HepG2 (cell line): ENCODE results near the gene ADSS1. TPM values are rescaled to one million over a fixed set of nuclear protein-coding genes. Genes with fewer than 3 reads are reported as not detected.

ENCODE experiments used
- AKAP8 ChIP-seq: sonication (generic); formaldehyde crosslinking; IDR thresholded peaks from 2 replicates; pipeline ENCODE4 v1.5.1; 2020; ENCODE audit warnings: mild to moderate bottlenecking, missing genetic modification reagents
- ATF7-NPFF ChIP-seq: sonication (generic); formaldehyde crosslinking; IDR thresholded peaks from 2 replicates; pipeline ENCODE4 v1.8.1; 2023; ENCODE audit warnings: mild to moderate bottlenecking, low read depth, missing genetic modification reagents, moderate library complexity
- BCL6 ChIP-seq: IDR thresholded peaks from 2 replicates; pipeline ENCODE4 v1.6.1; 2016; ENCODE audit warnings: missing genetic modification reagents, missing compliant biosample characterization
- CBX5 ChIP-seq: sonication (generic); formaldehyde crosslinking; IDR thresholded peaks from 2 replicates; pipeline ENCODE4 v1.4.0; 2020; ENCODE audit warnings: missing genetic modification reagents, borderline replicate concordance
- ESRRA ChIP-seq: sonication (generic); formaldehyde crosslinking; IDR thresholded peaks from 2 replicates; pipeline ENCODE4 v1.5.1; 2020; ENCODE audit warnings: mild to moderate bottlenecking, low read depth, missing genetic modification reagents
- HOXA3 ChIP-seq: sonication (generic); formaldehyde crosslinking; IDR thresholded peaks from 2 replicates; pipeline ENCODE4 v1.5.0; 2020; ENCODE audit warnings: missing genetic modification reagents
- HOXD1 ChIP-seq: sonication (generic); formaldehyde crosslinking; IDR thresholded peaks from 2 replicates; pipeline ENCODE4 v1.5.0; 2020; ENCODE audit warnings: missing genetic modification reagents
- IKZF1 ChIP-seq: fragments of 450-650 bp; IDR thresholded peaks from 2 replicates; pipeline ENCODE4 v1.7.1; 2016
- IRF2 ChIP-seq: IDR thresholded peaks from 2 replicates; pipeline ENCODE4 v1.6.1; 2018; ENCODE audit warnings: missing genetic modification reagents, missing compliant biosample characterization
- JUND ChIP-seq: sonication (generic); formaldehyde crosslinking; IDR thresholded peaks from 2 replicates; pipeline ENCODE4 v1.8.0; 2022; ENCODE audit warnings: mild to moderate bottlenecking, missing genetic modification reagents
- MTA1 ChIP-seq: sonication (generic); formaldehyde crosslinking; IDR thresholded peaks from 2 replicates; pipeline ENCODE4 v1.4.0; 2020; ENCODE audit warnings: missing genetic modification reagents, mild to moderate bottlenecking, borderline replicate concordance
- NCOA2 ChIP-seq: sonication (generic); formaldehyde crosslinking; IDR thresholded peaks from 2 replicates; pipeline ENCODE4 v1.8.0; 2022; ENCODE audit warnings: inconsistent platforms
- NPAS2 ChIP-seq: sonication (generic); formaldehyde crosslinking; IDR thresholded peaks from 2 replicates; pipeline ENCODE4 v1.8.0; 2022; ENCODE audit warnings: mild to moderate bottlenecking, missing genetic modification reagents, borderline replicate concordance
- PHF5A ChIP-seq: IDR thresholded peaks from one replicate; pipeline ENCODE4 v1.6.1; 2018; ENCODE audit warnings: low read depth, missing genetic modification reagents; ENCODE audit not compliant: unreplicated experiment
- POLR2G ChIP-seq: fragments of 200-400 bp; formaldehyde crosslinking; IDR thresholded peaks from 2 replicates; pipeline ENCODE4 v1.6.1; 2018; ENCODE audit warnings: mild to moderate bottlenecking, low read depth, low read length, moderate library complexity
- RBM39 ChIP-seq: fragments of 200-400 bp; formaldehyde crosslinking; IDR thresholded peaks from one replicate; pipeline ENCODE4 v1.6.1; 2018; ENCODE audit warnings: antibody characterized with exemption, mild to moderate bottlenecking, low read depth, low read length; ENCODE audit not compliant: poor library complexity, severe bottlenecking
- REL ChIP-seq: sonication (generic); formaldehyde crosslinking; conservative IDR thresholded peaks from 2 replicates; pipeline ENCODE4 v1.8.0; 2022; ENCODE audit warnings: mild to moderate bottlenecking, missing genetic modification reagents, moderate library complexity
- SMAD3 ChIP-seq: sonication (generic); formaldehyde crosslinking; IDR thresholded peaks from 2 replicates; pipeline ENCODE4 v1.4.0; 2020; ENCODE audit warnings: missing genetic modification reagents
- SOX5 ChIP-seq: IDR thresholded peaks from 2 replicates; pipeline ENCODE4 v1.6.1; 2016; ENCODE audit warnings: borderline replicate concordance
- TBX3 ChIP-seq: fragments of 450-650 bp; IDR thresholded peaks from 2 replicates; pipeline ENCODE4 v1.6.1; 2017; ENCODE audit warnings: antibody characterized with exemption, mild to moderate bottlenecking, inconsistent platforms, borderline replicate concordance
- ZBTB21 ChIP-seq: sonication (generic); formaldehyde crosslinking; IDR thresholded peaks from 2 replicates; pipeline ENCODE4 v1.4.0; 2020; ENCODE audit warnings: missing genetic modification reagents
- ZMYM4 ChIP-seq: sonication (generic); formaldehyde crosslinking; IDR thresholded peaks from 2 replicates; pipeline ENCODE4 v1.8.1; 2023; ENCODE audit warnings: mild to moderate bottlenecking, missing genetic modification reagents
- ZNF138 ChIP-seq: sonication (generic); formaldehyde crosslinking; IDR thresholded peaks from 2 replicates; pipeline ENCODE4 v1.5.0; 2020; ENCODE audit warnings: mild to moderate bottlenecking, low read depth, missing genetic modification reagents
- ZNF251 ChIP-seq: sonication (generic); formaldehyde crosslinking; IDR thresholded peaks from 2 replicates; pipeline ENCODE4 v1.9.0; 2021; ENCODE audit warnings: mild to moderate bottlenecking, missing genetic modification reagents
- ZNF431 ChIP-seq: sonication (generic); formaldehyde crosslinking; IDR thresholded peaks from 2 replicates; pipeline ENCODE4 v1.9.0; 2022; ENCODE audit warnings: missing genetic modification reagents, low read depth, mild to moderate bottlenecking, borderline replicate concordance
- ZNF543 ChIP-seq: sonication (generic); formaldehyde crosslinking; IDR thresholded peaks from 2 replicates; pipeline ENCODE4 v1.4.0; 2020; ENCODE audit warnings: mild to moderate bottlenecking, missing genetic modification reagents
- ZNF615 ChIP-seq: sonication (generic); formaldehyde crosslinking; IDR thresholded peaks from 2 replicates; pipeline ENCODE4 v1.5.0; 2020; ENCODE audit warnings: mild to moderate bottlenecking, missing genetic modification reagents, borderline replicate concordance
- ZNF772 ChIP-seq: sonication (generic); formaldehyde crosslinking; IDR thresholded peaks from 2 replicates; pipeline ENCODE4 v1.5.0; 2020; ENCODE audit warnings: mild to moderate bottlenecking, missing genetic modification reagents
- ZSCAN9 ChIP-seq: IDR thresholded peaks from 2 replicates; pipeline ENCODE4 v1.6.1; 2016; ENCODE audit warnings: borderline replicate concordance
- polyA plus RNA-seq, 8 experiments: library from polyadenylated mRNA; depleted of rRNA in 3 of 8; stranded (reverse) in 7 of 8; unstranded in 1 of 8; fragments of >200 nt; fragmentation: Illumina TruSeq in 4 of 8; extraction: Trizol in 4 of 8; gene quantifications; 2 replicates each; pipeline versions ENCODE4 v1.2.1 to v1.2.3, GENCODE V29; 2011 to 2016; ENCODE audit warnings: low read depth in 4 of 8, missing spikeins in 1 of 8, mixed read lengths in 1 of 8; ENCODE audit not compliant: insufficient read depth in 1 of 8
- total RNA-seq, 5 experiments: library from RNA; depleted of rRNA; stranded (reverse); fragments of >200 nt; fragmentation: Illumina TruSeq; extraction: Trizol; gene quantifications; 2 replicates each; pipeline ENCODE4 v1.2.3, GENCODE V29; 2016; ENCODE audit warnings: low read depth in 1 of 5
- TF ChIP-seq, protein P1 (sequence below): sonication (generic); formaldehyde crosslinking; IDR thresholded peaks from 2 replicates; pipeline ENCODE4 v1.4.0; 2020; ENCODE audit warnings: missing genetic modification reagents
- TF ChIP-seq, protein P2 (sequence below): IDR thresholded peaks from 2 replicates; pipeline ENCODE4 v1.6.1; 2016

ADSS1 gene
- total and polyA plus RNA-seq, 2 of the 13 experiments (the other 11 are each of a cell fraction or from before 2014, with no cell fraction given): 1.0 to 36.7 TPM

DNA sequence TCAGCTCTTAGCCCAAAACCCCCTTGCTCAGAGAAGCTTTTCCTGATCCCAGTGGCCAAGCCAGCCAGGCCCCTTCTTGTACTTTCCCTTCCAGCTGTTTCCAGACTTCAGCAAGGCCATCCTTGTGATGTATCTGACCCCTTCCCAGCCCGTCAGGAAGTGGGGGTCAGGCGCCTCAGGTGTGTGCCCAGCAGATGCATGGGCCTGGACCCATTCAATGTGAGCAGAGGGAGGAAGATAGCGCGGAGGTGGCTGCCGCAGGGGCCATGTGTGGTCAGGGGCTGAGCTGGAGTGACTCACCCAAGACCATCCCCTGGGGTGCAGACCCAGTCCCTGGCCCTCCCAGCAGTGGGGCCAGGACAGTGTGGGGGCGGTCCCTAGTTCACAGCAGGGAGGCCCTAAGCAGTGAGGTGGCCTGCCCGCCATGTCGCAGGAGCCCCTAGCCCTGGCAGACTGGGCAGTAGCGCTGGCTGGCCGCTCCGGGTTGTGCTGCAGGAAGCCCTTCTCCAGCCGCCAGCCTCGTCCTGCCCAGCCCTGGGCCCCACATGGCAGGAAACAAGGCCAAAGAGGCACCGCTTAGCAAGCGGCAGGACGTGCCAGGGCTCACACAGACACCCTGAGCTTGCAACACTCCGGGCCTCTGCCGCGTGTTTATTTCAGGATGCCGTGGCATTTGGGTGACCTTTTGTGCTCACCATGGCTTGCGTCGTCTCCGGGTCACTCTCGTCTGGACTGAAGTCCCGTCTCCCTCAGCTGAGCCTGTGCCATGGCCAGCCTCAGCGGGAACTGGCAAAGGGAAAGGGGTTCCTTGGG lies 12.0 kb downstream of the ADSS1 start (continued):
- TF ChIP-seq, protein P1, sequence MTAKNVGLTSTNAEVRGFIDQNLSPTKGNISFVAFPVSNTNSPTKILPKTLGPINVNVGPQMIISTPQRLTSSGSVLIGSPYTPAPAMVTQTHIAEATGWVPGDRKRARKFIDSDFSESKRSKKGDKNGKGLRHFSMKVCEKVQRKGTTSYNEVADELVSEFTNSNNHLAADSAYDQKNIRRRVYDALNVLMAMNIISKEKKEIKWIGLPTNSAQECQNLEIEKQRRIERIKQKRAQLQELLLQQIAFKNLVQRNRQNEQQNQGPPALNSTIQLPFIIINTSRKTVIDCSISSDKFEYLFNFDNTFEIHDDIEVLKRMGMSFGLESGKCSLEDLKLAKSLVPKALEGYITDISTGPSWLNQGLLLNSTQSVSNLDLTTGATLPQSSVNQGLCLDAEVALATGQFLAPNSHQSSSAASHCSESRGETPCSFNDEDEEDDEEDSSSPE: peak; percentile 92
- TF ChIP-seq REL (peak; percentile 64; the same call in 1 of the 2 replicates), JUND (CRISPR knock-in tag) (peak; percentile 47; the same call in 1 of the 2 replicates), IRF2 (CRISPR knock-in tag) (peak; percentile 95), MTA1 (peak; percentile 92), ZNF543 (CRISPR knock-in tag) (peak; percentile 81), TBX3 (no peak), NPAS2 (CRISPR knock-in tag) (no peak; the same call in 1 of the 2 replicates), IKZF1 (no peak), ZNF251 (CRISPR knock-in tag) (0 out of 2 replicates have a peak, but pooled peaks have one; percentile 35), PHF5A (CRISPR knock-in tag) (peak; percentile 38), RBM39 (no peak), NCOA2 (CRISPR knock-in tag) (peak; percentile 46; the same call in 1 of the 2 replicates), ZBTB21 (peak; percentile 57; the same call in 1 of the 2 replicates), ZNF138 (CRISPR knock-in tag) (0 out of 2 replicates have a peak, but pooled peaks have one; percentile 57), AKAP8 (CRISPR knock-in tag) (peak; percentile 85; the same call in 1 of the 2 replicates), SOX5 (CRISPR knock-in tag) (peak; percentile 83), CBX5 (CRISPR knock-in tag) (peak; percentile 81; the same call in 1 of the 2 replicates), SMAD3 (CRISPR knock-in tag) (peak; percentile 42; the same call in 1 of the 2 replicates), HOXA3 (CRISPR knock-in tag) (peak; percentile 94), ZNF431 (CRISPR knock-in tag) (peak; percentile 84), HOXD1 (CRISPR knock-in tag) (peak; percentile 88; the same call in 1 of the 2 replicates), ZNF615 (CRISPR knock-in tag) (no peak), ZNF772 (CRISPR knock-in tag) (peak; percentile 93), ZSCAN9 (CRISPR knock-in tag) (peak; percentile 89; the same call in 1 of the 2 replicates), ESRRA (CRISPR knock-in tag) (peak; percentile 93), ZMYM4 (CRISPR knock-in tag) (peak; percentile 52; the same call in 1 of the 2 replicates), ATF7-NPFF (CRISPR knock-in tag) (peak; percentile 90; the same call in 1 of the 2 replicates), POLR2G (peak; percentile 54), BCL6 (CRISPR knock-in tag) (peak; percentile 76)
- TF ChIP-seq, protein P2, sequence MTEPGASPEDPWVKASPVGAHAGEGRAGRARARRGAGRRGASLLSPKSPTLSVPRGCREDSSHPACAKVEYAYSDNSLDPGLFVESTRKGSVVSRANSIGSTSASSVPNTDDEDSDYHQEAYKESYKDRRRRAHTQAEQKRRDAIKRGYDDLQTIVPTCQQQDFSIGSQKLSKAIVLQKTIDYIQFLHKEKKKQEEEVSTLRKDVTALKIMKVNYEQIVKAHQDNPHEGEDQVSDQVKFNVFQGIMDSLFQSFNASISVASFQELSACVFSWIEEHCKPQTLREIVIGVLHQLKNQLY: peak; percentile 93
